Left ventricle myocardium inferior (tissue), 1 donor: Measurements from ENCODE around the gene FAM107B. TPM values are rescaled to one million over a fixed set of nuclear protein-coding genes. Genes with fewer than 3 reads are reported as not detected.

ENCODE experiments used
- DNase-seq: peaks from one replicate; pipeline ENCODE4 v3.0.0-alpha.2; 2020
- H3K27ac ChIP-seq: fragments of 200-600 bp; replicated peaks from 2 replicates; pipeline ENCODE4 v1.8.0; 2021
- H3K27me3 ChIP-seq: fragments of 200-600 bp; 2 replicates; pipeline ENCODE4 v1.8.0; 2021; ENCODE audit warnings: low read depth
- H3K36me3 ChIP-seq: fragments of 200-600 bp; 2 replicates; pipeline ENCODE4 v1.8.0; 2021
- H3K4me1 ChIP-seq: fragments of 200-600 bp; 2 replicates; pipeline ENCODE4 v1.8.0; 2021
- H3K4me3 ChIP-seq: fragments of 200-600 bp; 2 replicates; pipeline ENCODE4 v1.8.0; 2021; ENCODE audit warnings: mild to moderate bottlenecking, moderate library complexity
- H3K9me3 ChIP-seq: fragments of 200-600 bp; replicated peaks from 2 replicates; pipeline ENCODE4 v1.8.0; 2021
- CTCF ChIP-seq: fragments of 200-600 bp; IDR thresholded peaks from 2 replicates; pipeline ENCODE4 v1.8.0; 2021; ENCODE audit warnings: antibody characterized with exemption, mild to moderate bottlenecking, borderline replicate concordance
- intact Hi-C: fragments of 100-400 bp; cut with micrococcal nuclease; formaldehyde crosslinking; loops from one replicate; pipeline ENCODE4 v1.11.0; 2022
- total RNA-seq: library from RNA; stranded (reverse); fragmentation: NEBNext Ultra II Directional; extraction: Animal tissue kit (Norgen Biotek cat#: 25700); gene quantifications from one replicate; pipeline ENCODE4 v1.2.1, GENCODE V29; 2021
- donor health status: DM: no; HTN: yes; CAD: no; lungs with severe emphysema.

Gene FAM107B
- total RNA-seq, 1 donor from 2014 or later, result 4.7 TPM

DNA sequence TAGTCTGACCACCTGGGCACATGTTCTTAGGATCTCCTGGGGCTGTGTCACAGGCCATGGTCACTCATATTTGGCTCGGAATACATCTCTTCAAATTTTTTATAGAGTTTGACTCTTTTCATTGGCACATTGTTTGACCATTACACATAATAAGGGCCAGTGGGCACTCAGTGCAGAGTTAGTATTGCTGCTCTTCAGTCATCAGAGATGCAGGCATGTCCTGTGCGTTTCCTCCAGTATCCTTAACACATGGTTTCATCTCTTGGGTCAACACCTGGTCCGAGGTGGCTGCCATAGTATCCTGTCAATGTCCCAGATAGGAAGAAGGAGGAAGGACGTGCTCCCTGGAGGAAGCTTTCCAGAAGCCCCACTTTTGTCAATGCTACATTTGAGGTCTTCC is 125.0 kb downstream of the FAM107B start:
- H3K36me3 ChIP-seq, result no peaks in the 10 kb centered on the region
- H3K9me3 ChIP-seq, result no peaks in the 10 kb centered on the region
- DNase-seq, result no peak
- intact Hi-C loops, result no loop called here
- no peaks in the 10 kb centered on the region for H3K27me3 ChIP-seq
- H3K4me1 ChIP-seq, result peaks cover 35% of the 10 kb centered on the region
- TF ChIP-seq CTCF, result no peak
- H3K4me3 ChIP-seq, result no peak overlapping the region
- no peak overlapping the region for H3K27ac ChIP-seq

- DNase-seq, result no peak
- intact Hi-C loops, result no loop called here
- no peaks in the 10 kb centered on the region for H3K27me3 ChIP-seq
- H3K9me3 ChIP-seq, result no peaks in the 10 kb centered on the region
- H3K4me3 ChIP-seq, result no peak overlapping the region
- TF ChIP-seq CTCF, result no peak
- no peaks in the 10 kb centered on the region for H3K36me3 ChIP-seq
- H3K4me1 ChIP-seq, result peaks cover 30% of the 10 kb centered on the region
- peak overlapping the region; percentile 79 for H3K27ac ChIP-seq
Measured at GRCh38 chr10:14648946-14649345, 125.8 kb downstream of the FAM107B start.

DNA sequence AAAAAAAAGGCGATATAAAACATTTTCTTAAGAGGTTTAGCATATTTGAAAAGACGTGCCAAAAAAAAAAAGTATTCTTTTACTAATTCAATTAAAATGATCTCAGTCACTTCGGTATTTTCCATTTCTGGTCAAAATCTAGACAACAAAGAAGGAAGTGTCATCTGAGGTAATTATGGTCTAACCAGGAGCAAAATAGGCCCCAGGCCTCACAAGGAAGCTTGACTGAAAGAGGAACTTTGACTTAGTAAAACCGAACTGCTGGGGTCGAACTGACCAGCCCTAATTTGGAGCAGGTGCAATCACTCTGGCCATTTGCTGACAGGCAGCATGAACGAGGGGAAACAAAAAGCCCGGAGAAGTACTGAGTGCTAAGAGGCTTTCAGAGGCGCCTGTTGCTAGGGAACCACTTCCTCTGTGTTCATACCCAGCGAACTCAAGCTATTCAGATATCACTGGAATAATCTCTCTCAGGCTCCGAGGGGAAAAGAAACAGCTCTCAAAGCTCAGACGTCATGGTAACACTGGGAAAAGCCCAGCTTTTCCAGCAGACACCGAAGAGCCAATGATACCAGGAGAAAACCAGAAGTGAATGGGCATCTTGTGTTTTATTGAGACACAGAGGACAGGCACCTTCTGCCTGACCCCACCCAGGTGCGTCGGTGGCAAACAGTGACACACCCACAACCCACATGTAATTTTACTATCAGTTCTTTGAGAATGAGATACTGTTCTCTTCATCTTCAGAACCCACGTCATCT is 126.5 kb downstream of the FAM107B start:
- Histone ChIP-seq H3K4me3 (peak overlapping the region; percentile 24), H3K27ac (peak overlapping the region; percentile 79), H3K4me1 (peaks cover 22% of the 10 kb centered on the region), H3K9me3 (no peaks in the 10 kb centered on the region), H3K27me3 (no peaks in the 10 kb centered on the region), H3K36me3 (no peaks in the 10 kb centered on the region)
- intact Hi-C loops, result no loop called here
- peak; percentile 66 for DNase-seq
- no peak for TF ChIP-seq CTCF

GRCh38 chr10:14645239-14645960 is 129.3 kb downstream of the FAM107B start:
- DNase-seq, result no peak
- peaks cover 16% of the 10 kb centered on the region for H3K4me1 ChIP-seq
- H3K27me3 ChIP-seq, result no peaks in the 10 kb centered on the region
- TF ChIP-seq CTCF, result no peak
- H3K9me3 ChIP-seq, result peaks cover 10% of the 10 kb centered on the region
- no peaks in the 10 kb centered on the region for H3K36me3 ChIP-seq
- no peak overlapping the region for H3K27ac ChIP-seq
- intact Hi-C loops, result no loop called here
- no peak overlapping the region for H3K4me3 ChIP-seq

DNA sequence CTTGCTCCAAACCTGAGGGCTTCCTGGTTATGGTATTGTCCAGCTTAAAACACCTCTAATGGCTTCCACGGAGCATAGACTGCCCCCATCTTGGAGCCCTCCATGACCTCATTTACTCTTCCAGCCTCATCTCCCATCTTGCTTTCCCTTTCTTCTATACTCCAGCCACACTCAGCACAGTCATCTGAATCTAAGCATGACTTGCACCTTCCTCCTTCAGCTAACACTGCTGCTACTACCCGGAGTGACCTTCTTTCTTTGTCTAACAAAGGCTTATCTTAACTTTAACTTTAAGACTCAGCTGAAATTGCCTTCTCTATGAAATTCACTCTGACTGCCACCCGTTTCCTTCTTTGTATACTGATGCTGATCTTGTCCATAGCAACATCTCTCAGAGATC is 135.1 kb downstream of the FAM107B start:
- DNase-seq, result no peak
- Histone ChIP-seq H3K9me3 (peaks cover 10% of the 10 kb centered on the region), H3K27ac (no peak overlapping the region), H3K27me3 (no peaks in the 10 kb centered on the region), H3K36me3 (no peaks in the 10 kb centered on the region), H3K4me1 (peaks cover 5% of the 10 kb centered on the region), H3K4me3 (no peak overlapping the region)
- intact Hi-C loops, result no loop called here
- TF ChIP-seq CTCF, result no peak
